Measurements from ENCODE around the gene GKN2. TPM values are rescaled to one million over a fixed set of nuclear protein-coding genes. Genes with fewer than 3 reads are reported as not detected.

GKN2 gene
- total and polyA plus RNA-seq, 9 of the 15 experiments (the other 6 are each of a cell fraction or from before 2014, with no cell fraction given) = not detected

DNA sequence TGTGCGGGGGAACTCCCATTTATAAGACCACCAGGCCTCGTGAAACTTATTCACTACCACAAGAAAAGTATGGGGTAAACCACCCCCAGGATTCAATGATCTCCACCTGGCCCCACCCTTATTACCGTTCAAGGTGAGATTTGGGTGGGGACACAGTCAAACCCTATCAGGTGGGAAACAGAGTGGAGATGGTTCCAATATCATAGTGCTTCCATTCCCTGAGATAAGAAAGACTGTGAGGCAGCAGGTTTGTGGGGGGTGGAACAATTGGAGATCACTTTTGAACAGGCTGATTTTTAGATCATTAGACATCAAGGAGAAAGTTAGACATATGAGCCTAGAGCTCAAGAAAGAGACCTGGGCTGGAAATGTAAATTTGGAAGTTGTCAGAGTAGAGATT, 39.3 kb downstream of the GKN2 start:
- Histone ChIP-seq H2AFZ (ENCODE audit: low read depth, low read length) (no peak overlapping the region), H3K27me3 (ENCODE audit: control insufficient read depth in 2 of 2, insufficient read depth in 2 of 2, low read length in 2 of 2) (no peaks in the 10 kb centered on the region), H3K27ac (ENCODE audit: extremely low read depth, low read depth, low read length) (no peak overlapping the region), H3K79me2 (ENCODE audit: control insufficient read depth, insufficient read depth, low read length) (no peaks in the 10 kb centered on the region), H3K9me1 (ENCODE audit: control insufficient read depth, insufficient read depth, low read length) (no peaks in the 10 kb centered on the region), H3K9ac (ENCODE audit: insufficient read depth in 1 of 2, low read depth in 2 of 2, low read length in 2 of 2) (no peak overlapping the region), H3K4me2 (ENCODE audit: insufficient read depth, low read length) (no peak overlapping the region), H3K4me3 (no peak overlapping the region), H3K36me3 (ENCODE audit: control insufficient read depth, insufficient read depth, low read length) (no peaks in the 10 kb centered on the region), H4K20me1 (replicated peaks; ENCODE audit: control insufficient read depth, insufficient read depth, low read length) (no peaks in the 10 kb centered on the region), H3K9me3 (replicated peaks; ENCODE audit: control insufficient read depth, insufficient read depth, low read depth, low read length) (no peaks in the 10 kb centered on the region), H3K4me1 (replicated peaks in 1 of 2; ENCODE audit: control insufficient read depth in 2 of 2, insufficient read depth in 2 of 2, low read length in 2 of 2) (peaks cover 16 to 83% of the 10 kb centered on the region in 2 experiments)
- in situ Hi-C loops (cut with MboI) (no loop called here), intact Hi-C loops (cut with micrococcal nuclease) (no loop called here)
- 54% methylated on average over 3 of the region's 3 CpGs for WGBS (ENCODE audit: insufficient coverage, low coverage, missing lambda C conversion rate)
- ChIA-PET POLR2A (interaction anchor here (1.2 kb wide), 1 partner anchor 9 kb away, joined by 4 read pairs; no protein-coding TSS in a partner anchor), CTCF (ENCODE audit: low intra/inter-chr PET ratio) (no interaction called here)
- FAIRE-seq (no peak), ATAC-seq (no peak), DNase-seq (ENCODE audit: extremely low read depth in 1 of 4, low spot score in 3 of 4) (peak in 2 of 4 experiments; percentile 19 to 40)
- BruUV-seq (replicated peaks) = no TSS peak
- TF ChIP-seq RAD51 (IDR thresholded peaks at IDR 0.05; ENCODE audit: borderline replicate concordance, low read depth) (no peak), ZBED1 (IDR thresholded peaks at IDR 0.05) (no peak), RBM39 (optimal IDR thresholded peaks at IDR 0.05; ENCODE audit: low read depth, low read length) (no peak), ZNF57 (CRISPR knock-in tag; IDR thresholded peaks at IDR 0.05) (no peak), ARID1B (IDR thresholded peaks at IDR 0.05) (peak; percentile 36; the same call in 1 of the 2 replicates), EP300 (IDR thresholded peaks at IDR 0.05; ENCODE audit: low read length) (no peak; the same call in 1 of the 2 replicates), RUNX1 (IDR thresholded peaks at IDR 0.05; ENCODE audit: low read depth) (no peak), PHTF2 (CRISPR knock-in tag; IDR thresholded peaks at IDR 0.05) (no peak), TRIM24 (IDR thresholded peaks at IDR 0.05) (0 out of 4 replicates have a peak, but pooled peaks of 1 of the 2 experiments have one; percentile 43), CBFA2T3 (IDR thresholded peaks at IDR 0.05) (peak; percentile 77), TEAD4 (IDR thresholded peaks at IDR 0.05; ENCODE audit: low read length) (0 out of 2 replicates have a peak, but pooled peaks have one; percentile 26), TEAD4 (CRISPR knock-in tag; IDR thresholded peaks at IDR 0.05; ENCODE audit: borderline replicate concordance) (no peak), TAF15 (IDR thresholded peaks at IDR 0.05; ENCODE audit: low read depth, low read length) (no peak)
- TF ChIP-seq, protein P1, sequence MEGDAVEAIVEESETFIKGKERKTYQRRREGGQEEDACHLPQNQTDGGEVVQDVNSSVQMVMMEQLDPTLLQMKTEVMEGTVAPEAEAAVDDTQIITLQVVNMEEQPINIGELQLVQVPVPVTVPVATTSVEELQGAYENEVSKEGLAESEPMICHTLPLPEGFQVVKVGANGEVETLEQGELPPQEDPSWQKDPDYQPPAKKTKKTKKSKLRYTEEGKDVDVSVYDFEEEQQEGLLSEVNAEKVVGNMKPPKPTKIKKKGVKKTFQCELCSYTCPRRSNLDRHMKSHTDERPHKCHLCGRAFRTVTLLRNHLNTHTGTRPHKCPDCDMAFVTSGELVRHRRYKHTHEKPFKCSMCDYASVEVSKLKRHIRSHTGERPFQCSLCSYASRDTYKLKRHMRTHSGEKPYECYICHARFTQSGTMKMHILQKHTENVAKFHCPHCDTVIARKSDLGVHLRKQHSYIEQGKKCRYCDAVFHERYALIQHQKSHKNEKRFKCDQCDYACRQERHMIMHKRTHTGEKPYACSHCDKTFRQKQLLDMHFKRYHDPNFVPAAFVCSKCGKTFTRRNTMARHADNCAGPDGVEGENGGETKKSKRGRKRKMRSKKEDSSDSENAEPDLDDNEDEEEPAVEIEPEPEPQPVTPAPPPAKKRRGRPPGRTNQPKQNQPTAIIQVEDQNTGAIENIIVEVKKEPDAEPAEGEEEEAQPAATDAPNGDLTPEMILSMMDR (IDR thresholded peaks at IDR 0.05 in 2 of 3, conservative IDR thresholded peaks at IDR 0.05 in 1 of 3; ENCODE audit: insufficient read depth in 2 of 3, low read depth in 1 of 3, low read length in 3 of 3) = no peak
- TF ChIP-seq, protein P2, sequence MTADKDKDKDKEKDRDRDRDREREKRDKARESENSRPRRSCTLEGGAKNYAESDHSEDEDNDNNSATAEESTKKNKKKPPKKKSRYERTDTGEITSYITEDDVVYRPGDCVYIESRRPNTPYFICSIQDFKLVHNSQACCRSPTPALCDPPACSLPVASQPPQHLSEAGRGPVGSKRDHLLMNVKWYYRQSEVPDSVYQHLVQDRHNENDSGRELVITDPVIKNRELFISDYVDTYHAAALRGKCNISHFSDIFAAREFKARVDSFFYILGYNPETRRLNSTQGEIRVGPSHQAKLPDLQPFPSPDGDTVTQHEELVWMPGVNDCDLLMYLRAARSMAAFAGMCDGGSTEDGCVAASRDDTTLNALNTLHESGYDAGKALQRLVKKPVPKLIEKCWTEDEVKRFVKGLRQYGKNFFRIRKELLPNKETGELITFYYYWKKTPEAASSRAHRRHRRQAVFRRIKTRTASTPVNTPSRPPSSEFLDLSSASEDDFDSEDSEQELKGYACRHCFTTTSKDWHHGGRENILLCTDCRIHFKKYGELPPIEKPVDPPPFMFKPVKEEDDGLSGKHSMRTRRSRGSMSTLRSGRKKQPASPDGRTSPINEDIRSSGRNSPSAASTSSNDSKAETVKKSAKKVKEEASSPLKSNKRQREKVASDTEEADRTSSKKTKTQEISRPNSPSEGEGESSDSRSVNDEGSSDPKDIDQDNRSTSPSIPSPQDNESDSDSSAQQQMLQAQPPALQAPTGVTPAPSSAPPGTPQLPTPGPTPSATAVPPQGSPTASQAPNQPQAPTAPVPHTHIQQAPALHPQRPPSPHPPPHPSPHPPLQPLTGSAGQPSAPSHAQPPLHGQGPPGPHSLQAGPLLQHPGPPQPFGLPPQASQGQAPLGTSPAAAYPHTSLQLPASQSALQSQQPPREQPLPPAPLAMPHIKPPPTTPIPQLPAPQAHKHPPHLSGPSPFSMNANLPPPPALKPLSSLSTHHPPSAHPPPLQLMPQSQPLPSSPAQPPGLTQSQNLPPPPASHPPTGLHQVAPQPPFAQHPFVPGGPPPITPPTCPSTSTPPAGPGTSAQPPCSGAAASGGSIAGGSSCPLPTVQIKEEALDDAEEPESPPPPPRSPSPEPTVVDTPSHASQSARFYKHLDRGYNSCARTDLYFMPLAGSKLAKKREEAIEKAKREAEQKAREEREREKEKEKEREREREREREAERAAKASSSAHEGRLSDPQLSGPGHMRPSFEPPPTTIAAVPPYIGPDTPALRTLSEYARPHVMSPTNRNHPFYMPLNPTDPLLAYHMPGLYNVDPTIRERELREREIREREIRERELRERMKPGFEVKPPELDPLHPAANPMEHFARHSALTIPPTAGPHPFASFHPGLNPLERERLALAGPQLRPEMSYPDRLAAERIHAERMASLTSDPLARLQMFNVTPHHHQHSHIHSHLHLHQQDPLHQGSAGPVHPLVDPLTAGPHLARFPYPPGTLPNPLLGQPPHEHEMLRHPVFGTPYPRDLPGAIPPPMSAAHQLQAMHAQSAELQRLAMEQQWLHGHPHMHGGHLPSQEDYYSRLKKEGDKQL (CRISPR knock-in tag; IDR thresholded peaks at IDR 0.05; ENCODE audit: borderline replicate concordance) = no peak
- TF ChIP-seq, protein P3, sequence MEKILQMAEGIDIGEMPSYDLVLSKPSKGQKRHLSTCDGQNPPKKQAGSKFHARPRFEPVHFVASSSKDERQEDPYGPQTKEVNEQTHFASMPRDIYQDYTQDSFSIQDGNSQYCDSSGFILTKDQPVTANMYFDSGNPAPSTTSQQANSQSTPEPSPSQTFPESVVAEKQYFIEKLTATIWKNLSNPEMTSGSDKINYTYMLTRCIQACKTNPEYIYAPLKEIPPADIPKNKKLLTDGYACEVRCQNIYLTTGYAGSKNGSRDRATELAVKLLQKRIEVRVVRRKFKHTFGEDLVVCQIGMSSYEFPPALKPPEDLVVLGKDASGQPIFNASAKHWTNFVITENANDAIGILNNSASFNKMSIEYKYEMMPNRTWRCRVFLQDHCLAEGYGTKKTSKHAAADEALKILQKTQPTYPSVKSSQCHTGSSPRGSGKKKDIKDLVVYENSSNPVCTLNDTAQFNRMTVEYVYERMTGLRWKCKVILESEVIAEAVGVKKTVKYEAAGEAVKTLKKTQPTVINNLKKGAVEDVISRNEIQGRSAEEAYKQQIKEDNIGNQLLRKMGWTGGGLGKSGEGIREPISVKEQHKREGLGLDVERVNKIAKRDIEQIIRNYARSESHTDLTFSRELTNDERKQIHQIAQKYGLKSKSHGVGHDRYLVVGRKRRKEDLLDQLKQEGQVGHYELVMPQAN (IDR thresholded peaks at IDR 0.05; ENCODE audit: borderline replicate concordance) = no peak

Measured in K562 (cell line).